ENCODE measurements around the gene COL27A1. TPM values are rescaled to one million over a fixed set of nuclear protein-coding genes. Genes with fewer than 3 reads are reported as not detected.

Gene COL27A1
- total RNA-seq, 1 donor from 2014 or later: 48.5 TPM

GRCh38 chr9:114300846-114301797 lies 145.8 kb downstream of the COL27A1 start:
- Mint-ChIP-seq H3K27me3 (ENCODE audit: low read depth) (no peaks in the 10 kb centered on the region), H3K27ac (ENCODE audit: unreplicated experiment) (no peak overlapping the region), H3K4me3 (ENCODE audit: unreplicated experiment) (no peak overlapping the region), H3K9me3 (ENCODE audit: low read depth) (peaks cover under 1% of the 10 kb centered on the region), H3K36me3 (ENCODE audit: low read depth) (peaks cover 18% of the 10 kb centered on the region), H3K4me1 (ENCODE audit: low read depth) (no peaks in the 10 kb centered on the region)
- DNase-seq (ENCODE audit: low spot score): peak; percentile 74
- TF ChIP-seq, protein P1, sequence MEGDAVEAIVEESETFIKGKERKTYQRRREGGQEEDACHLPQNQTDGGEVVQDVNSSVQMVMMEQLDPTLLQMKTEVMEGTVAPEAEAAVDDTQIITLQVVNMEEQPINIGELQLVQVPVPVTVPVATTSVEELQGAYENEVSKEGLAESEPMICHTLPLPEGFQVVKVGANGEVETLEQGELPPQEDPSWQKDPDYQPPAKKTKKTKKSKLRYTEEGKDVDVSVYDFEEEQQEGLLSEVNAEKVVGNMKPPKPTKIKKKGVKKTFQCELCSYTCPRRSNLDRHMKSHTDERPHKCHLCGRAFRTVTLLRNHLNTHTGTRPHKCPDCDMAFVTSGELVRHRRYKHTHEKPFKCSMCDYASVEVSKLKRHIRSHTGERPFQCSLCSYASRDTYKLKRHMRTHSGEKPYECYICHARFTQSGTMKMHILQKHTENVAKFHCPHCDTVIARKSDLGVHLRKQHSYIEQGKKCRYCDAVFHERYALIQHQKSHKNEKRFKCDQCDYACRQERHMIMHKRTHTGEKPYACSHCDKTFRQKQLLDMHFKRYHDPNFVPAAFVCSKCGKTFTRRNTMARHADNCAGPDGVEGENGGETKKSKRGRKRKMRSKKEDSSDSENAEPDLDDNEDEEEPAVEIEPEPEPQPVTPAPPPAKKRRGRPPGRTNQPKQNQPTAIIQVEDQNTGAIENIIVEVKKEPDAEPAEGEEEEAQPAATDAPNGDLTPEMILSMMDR (IDR thresholded peaks at IDR 0.05): no peak

DNA sequence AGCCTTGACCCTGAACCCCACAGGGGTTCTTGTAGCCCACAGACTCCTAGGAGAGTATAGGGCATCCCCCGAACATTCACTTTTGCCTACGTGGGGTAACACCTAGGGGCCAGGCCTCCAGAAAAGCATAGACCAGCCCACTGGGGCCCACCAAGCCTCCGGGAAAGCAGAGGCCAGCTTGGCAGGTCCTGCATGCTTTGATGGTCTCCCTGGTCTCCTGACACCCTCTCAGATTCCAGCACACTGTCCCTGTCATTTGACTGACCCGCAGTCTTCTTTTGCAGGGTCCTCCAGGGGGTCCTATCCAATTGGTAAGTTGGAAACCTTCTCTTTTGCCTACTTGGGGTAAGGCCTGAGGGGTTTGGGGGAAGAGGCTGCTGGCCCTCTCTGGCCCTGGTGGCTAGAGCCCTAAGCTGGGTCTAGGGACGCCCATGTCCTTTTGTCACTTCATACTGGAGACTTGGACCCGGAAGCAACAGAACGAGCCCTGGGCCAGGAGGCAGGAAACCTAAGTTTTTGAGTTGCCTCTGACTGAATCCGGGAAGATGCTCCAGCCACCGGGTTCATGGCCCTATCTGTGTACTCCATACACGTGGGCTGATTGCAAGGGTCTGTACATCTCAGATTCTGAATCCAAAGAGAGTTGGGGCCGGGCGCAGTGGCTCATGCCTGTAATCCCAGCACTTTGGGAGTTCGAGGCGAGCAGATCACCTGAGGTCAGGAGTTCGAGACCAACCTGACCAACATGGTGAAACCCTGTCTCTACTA lies 146.6 kb downstream of the COL27A1 start:
- Mint-ChIP-seq H3K27ac (ENCODE audit: unreplicated experiment) (no peak overlapping the region), H3K4me3 (ENCODE audit: unreplicated experiment) (no peak overlapping the region), H3K27me3 (ENCODE audit: low read depth) (no peaks in the 10 kb centered on the region), H3K4me1 (ENCODE audit: low read depth) (no peaks in the 10 kb centered on the region), H3K9me3 (ENCODE audit: low read depth) (no peaks in the 10 kb centered on the region), H3K36me3 (ENCODE audit: low read depth) (peaks cover 17% of the 10 kb centered on the region)
- DNase-seq (ENCODE audit: low spot score): peak; percentile 39
- TF ChIP-seq, protein P1 (IDR thresholded peaks at IDR 0.05): no peak

- Mint-ChIP-seq H3K27ac (ENCODE audit: unreplicated experiment) (no peak overlapping the region), H3K36me3 (ENCODE audit: low read depth) (peaks cover 19% of the 10 kb centered on the region)
- peak; percentile 22 for DNase-seq (ENCODE audit: low spot score)
Observed at GRCh38 chr9:114302727-114303126, 147.4 kb downstream of the COL27A1 start.

DNA sequence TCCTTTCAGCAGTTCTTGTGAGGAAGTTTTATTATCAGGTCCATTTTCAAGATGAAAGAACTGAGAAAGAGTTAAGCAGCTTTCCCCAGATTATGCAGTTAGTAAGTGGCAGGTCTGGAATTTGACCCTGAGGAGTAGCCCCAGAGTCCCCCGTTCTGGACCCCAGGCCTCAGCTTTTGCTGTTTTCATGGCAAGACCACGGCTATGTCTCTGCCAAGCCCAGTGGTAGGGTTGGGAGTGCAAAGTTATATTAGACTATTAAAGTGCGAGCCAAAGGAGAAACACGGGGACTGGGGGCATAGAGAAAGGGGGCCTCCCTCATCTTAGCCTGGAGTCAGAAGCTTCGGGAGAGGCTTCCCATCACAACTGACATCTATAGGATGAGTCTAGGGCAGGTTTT lies 148.2 kb downstream of the COL27A1 start:
- H3K36me3 Mint-ChIP-seq (ENCODE audit: low read depth): peaks cover 16% of the 10 kb centered on the region
- H3K27me3 Mint-ChIP-seq (ENCODE audit: low read depth): no peaks in the 10 kb centered on the region
- no peak overlapping the region for H3K27ac Mint-ChIP-seq (ENCODE audit: unreplicated experiment)
- H3K9me3 Mint-ChIP-seq (ENCODE audit: low read depth): no peaks in the 10 kb centered on the region
- DNase-seq (ENCODE audit: low spot score): no peak
- no peak overlapping the region for H3K4me3 Mint-ChIP-seq (ENCODE audit: unreplicated experiment)
- no peaks in the 10 kb centered on the region for H3K4me1 Mint-ChIP-seq (ENCODE audit: low read depth)
- TF ChIP-seq, protein P1 (IDR thresholded peaks at IDR 0.05): no peak

More at GRCh38 chr9:114302727-114303126, 147.4 kb downstream of the COL27A1 start:
- no peaks in the 10 kb centered on the region for H3K27me3 Mint-ChIP-seq (ENCODE audit: low read depth)
- H3K9me3 Mint-ChIP-seq (ENCODE audit: low read depth): no peaks in the 10 kb centered on the region
- no peak overlapping the region for H3K4me3 Mint-ChIP-seq (ENCODE audit: unreplicated experiment)
- no peaks in the 10 kb centered on the region for H3K4me1 Mint-ChIP-seq (ENCODE audit: low read depth)
- TF ChIP-seq, protein P1 (IDR thresholded peaks at IDR 0.05): no peak

GRCh38 chr9:114303977-114304376 lies 148.6 kb downstream of the COL27A1 start:
- Mint-ChIP-seq H3K4me1 (ENCODE audit: low read depth) (no peaks in the 10 kb centered on the region), H3K4me3 (ENCODE audit: unreplicated experiment) (no peak overlapping the region), H3K27me3 (ENCODE audit: low read depth) (no peaks in the 10 kb centered on the region), H3K9me3 (ENCODE audit: low read depth) (no peaks in the 10 kb centered on the region), H3K27ac (ENCODE audit: unreplicated experiment) (no peak overlapping the region), H3K36me3 (ENCODE audit: low read depth) (peaks cover 14% of the 10 kb centered on the region)
- peak; percentile 33 for DNase-seq (ENCODE audit: low spot score)
- TF ChIP-seq, protein P1 (IDR thresholded peaks at IDR 0.05): no peak

Measured in chondrocyte (in vitro differentiated cells).